ENCODE measurements around the gene KCTD18. TPM values are rescaled to one million over a fixed set of nuclear protein-coding genes. Genes with fewer than 3 reads are reported as not detected.

Gene KCTD18
- polyA plus RNA-seq, 3 donors: 9.4 to 14.1 (median 10.9) TPM

GRCh38 chr2:200444530-200444929, 65.3 kb downstream of the KCTD18 start:
- no peak overlapping the region for H3K27ac ChIP-seq (ENCODE audit: low read depth, low read length)
- 36 to 93% (median 41%) methylated on average over 3 of the region's 3 CpGs for WGBS, 3 donors

- WGBS, 3 donors: 71 to 87% (median 78%) methylated on average over 3 of the region's 3 CpGs
- H3K27ac ChIP-seq (ENCODE audit: low read depth, low read length): no peak overlapping the region
Measured at GRCh38 chr2:200443916-200444315, 66.0 kb downstream of the KCTD18 start.

DNA sequence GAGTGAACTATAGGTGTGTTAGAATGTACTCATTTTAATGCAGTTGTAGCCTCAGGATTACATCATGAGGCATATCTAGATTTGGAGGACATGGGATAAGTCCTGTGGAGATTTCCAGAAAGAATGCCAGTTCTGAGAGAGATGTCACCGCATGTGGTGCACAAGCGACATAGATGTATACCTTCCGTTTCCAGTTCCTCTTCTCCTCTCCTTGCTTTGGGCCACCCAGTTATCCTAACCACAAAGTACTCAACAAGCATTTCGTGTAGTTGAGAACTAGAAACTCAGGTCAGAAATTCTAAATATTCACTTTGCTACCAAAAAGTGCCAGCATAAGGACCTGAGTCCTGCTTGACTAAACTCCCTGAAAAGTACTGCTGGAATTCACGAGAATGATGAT, 66.5 kb downstream of the KCTD18 start:
- WGBS, 3 donors: 65 to 78% (median 69%) methylated on average over 5 of the region's 5 CpGs
- H3K27ac ChIP-seq (ENCODE audit: low read depth, low read length): no peak overlapping the region

DNA sequence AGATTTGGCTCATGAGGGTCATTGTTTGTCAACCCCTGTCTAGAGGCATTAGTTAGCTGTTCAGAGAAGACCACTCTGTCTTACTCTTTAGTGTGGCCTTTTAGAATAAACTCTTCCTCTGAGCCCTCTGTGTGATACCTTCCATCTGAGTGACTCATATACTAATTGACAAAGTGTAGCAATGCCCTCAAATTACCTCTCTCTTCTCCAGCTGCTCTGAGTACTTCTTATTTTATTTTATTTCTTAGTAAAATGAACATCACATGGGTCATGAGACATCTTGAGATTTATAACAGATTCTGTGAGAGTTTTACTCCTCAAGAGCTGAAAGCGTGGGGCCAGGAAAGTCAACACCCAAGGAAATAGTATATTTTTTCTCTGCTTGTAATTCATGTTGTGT, 67.4 kb downstream of the KCTD18 start:
- 77 to 88% (median 80%) methylated on average over 1 of the region's 1 CpG for WGBS, 3 donors
- no peak overlapping the region for H3K27ac ChIP-seq (ENCODE audit: low read depth, low read length)

- 97 to 98% (median 97%) methylated on average over 5 of the region's 5 CpGs for WGBS, 3 donors
Measured at GRCh38 chr2:200439981-200440380, 69.9 kb downstream of the KCTD18 start.

More at GRCh38 chr2:200439981-200440380, 69.9 kb downstream of the KCTD18 start:
- H3K27ac ChIP-seq (ENCODE audit: low read depth, low read length): no peak overlapping the region

Other genes with a start within 250 kb of the KCTD18 start
- 10 to 100 TPM; 27.5 to 59.9 (median 30.5) TPM for gene SPATS2L, start 203.4 kb downstream of the KCTD18 start, polyA plus RNA-seq
- gene SGO2, start 16.1 kb upstream of the KCTD18 start, polyA plus RNA-seq: 1 to 10 TPM in 1 of 3 donors, under 1 TPM in 2; 0.40 to 1.5 (median 0.82) TPM
- 100 to 1,000 TPM in 1 of 3 donors, 10 to 100 TPM in 2; 85.6 to 181 (median 90.9) TPM for gene AOX1, start 75.9 kb upstream of the KCTD18 start, polyA plus RNA-seq

All from adipose tissue (tissue), 3 donors.